ENCODE results near the gene SRGN. TPM values are rescaled to one million over a fixed set of nuclear protein-coding genes. Genes with fewer than 3 reads are reported as not detected.

Gene SRGN
- polyA plus RNA-seq, 1 donor from 2014 or later: not detected

- Histone ChIP-seq H3K9me3 (ENCODE audit: low read length) (no peaks in the 10 kb centered on the region), H2AFZ (ENCODE audit: low read depth, low read length) (no peak overlapping the region), H3K9ac (ENCODE audit: low read length) (no peak overlapping the region), H3K27ac (ENCODE audit: low read length) (no peak overlapping the region), H4K20me1 (ENCODE audit: insufficient read depth) (no peaks in the 10 kb centered on the region), H3K79me2 (replicated peaks; ENCODE audit: insufficient read depth, low read length) (no peaks in the 10 kb centered on the region), H3K4me3 (ENCODE audit: low read length) (no peak overlapping the region), H3K27me3 (ENCODE audit: insufficient read depth, low read depth, low read length) (no peaks in the 10 kb centered on the region), H3K9me2 (ENCODE audit: insufficient read depth, low read length) (no peaks in the 10 kb centered on the region), H3K4me2 (ENCODE audit: low read length) (no peak overlapping the region), H3K36me3 (ENCODE audit: insufficient read depth, low read length) (no peaks in the 10 kb centered on the region), H3F3A (ENCODE audit: insufficient read depth, low read length, poor library complexity, severe bottlenecking) (no peaks in the 10 kb centered on the region)
- no peak for TF ChIP-seq MXI1 (conservative IDR thresholded peaks at IDR 0.05; ENCODE audit: poor library complexity, severe bottlenecking)
- no peak for TF ChIP-seq REST (IDR thresholded peaks at IDR 0.05; ENCODE audit: borderline replicate concordance)
- TF ChIP-seq CTCF (IDR thresholded peaks at IDR 0.05; ENCODE audit: poor library complexity, severe bottlenecking): no peak
- no peak for TF ChIP-seq EZH2 (IDR thresholded peaks at IDR 0.05; ENCODE audit: borderline replicate concordance, insufficient read depth, low read length, poor library complexity, severe bottlenecking)
- no peak for TF ChIP-seq EP300 (conservative IDR thresholded peaks at IDR 0.05; ENCODE audit: poor library complexity, severe bottlenecking)
- TF ChIP-seq SMC3 (conservative IDR thresholded peaks at IDR 0.05; ENCODE audit: poor library complexity): no peak
- TF ChIP-seq POLR2AphosphoS5 (IDR thresholded peaks at IDR 0.05): no peak
- TF ChIP-seq RAD21 (conservative IDR thresholded peaks at IDR 0.05): no peak
- TF ChIP-seq TAF1 (IDR thresholded peaks at IDR 0.05; ENCODE audit: low read depth): no peak
Observed at GRCh38 chr10:69074532-69074931, 13.4 kb upstream of the SRGN start.

GRCh38 chr10:69075431-69075830 is 12.5 kb upstream of the SRGN start:
- H3K27ac ChIP-seq (ENCODE audit: low read length): no peak overlapping the region
- TF ChIP-seq MXI1 (conservative IDR thresholded peaks at IDR 0.05; ENCODE audit: poor library complexity, severe bottlenecking) (no peak), SMC3 (conservative IDR thresholded peaks at IDR 0.05; ENCODE audit: poor library complexity) (no peak), EZH2 (IDR thresholded peaks at IDR 0.05; ENCODE audit: borderline replicate concordance, insufficient read depth, low read length, poor library complexity, severe bottlenecking) (no peak), RAD21 (conservative IDR thresholded peaks at IDR 0.05) (no peak), CTCF (IDR thresholded peaks at IDR 0.05; ENCODE audit: poor library complexity, severe bottlenecking) (no peak), EP300 (conservative IDR thresholded peaks at IDR 0.05; ENCODE audit: poor library complexity, severe bottlenecking) (no peak), POLR2AphosphoS5 (IDR thresholded peaks at IDR 0.05) (no peak), TAF1 (IDR thresholded peaks at IDR 0.05; ENCODE audit: low read depth) (no peak), REST (IDR thresholded peaks at IDR 0.05; ENCODE audit: borderline replicate concordance) (no peak)
- H3K27me3 ChIP-seq (ENCODE audit: insufficient read depth, low read depth, low read length): no peaks in the 10 kb centered on the region
- H3K9me3 ChIP-seq (ENCODE audit: low read length): no peaks in the 10 kb centered on the region
- H2AFZ ChIP-seq (ENCODE audit: low read depth, low read length): no peak overlapping the region
- no peak overlapping the region for H3K4me3 ChIP-seq (ENCODE audit: low read length)
- H3K4me2 ChIP-seq (ENCODE audit: low read length): no peak overlapping the region
- no peaks in the 10 kb centered on the region for H3K9me2 ChIP-seq (ENCODE audit: insufficient read depth, low read length)
- H3K9ac ChIP-seq (ENCODE audit: low read length): no peak overlapping the region
- H3K36me3 ChIP-seq (ENCODE audit: insufficient read depth, low read length): no peaks in the 10 kb centered on the region
- no peaks in the 10 kb centered on the region for H3K79me2 ChIP-seq (replicated peaks; ENCODE audit: insufficient read depth, low read length)
- no peaks in the 10 kb centered on the region for H4K20me1 ChIP-seq (ENCODE audit: insufficient read depth)
- no peaks in the 10 kb centered on the region for H3F3A ChIP-seq (ENCODE audit: insufficient read depth, low read length, poor library complexity, severe bottlenecking)

Measured in neural cell (in vitro differentiated cells).